ENCODE results near the gene HLA-DOA.

DNA sequence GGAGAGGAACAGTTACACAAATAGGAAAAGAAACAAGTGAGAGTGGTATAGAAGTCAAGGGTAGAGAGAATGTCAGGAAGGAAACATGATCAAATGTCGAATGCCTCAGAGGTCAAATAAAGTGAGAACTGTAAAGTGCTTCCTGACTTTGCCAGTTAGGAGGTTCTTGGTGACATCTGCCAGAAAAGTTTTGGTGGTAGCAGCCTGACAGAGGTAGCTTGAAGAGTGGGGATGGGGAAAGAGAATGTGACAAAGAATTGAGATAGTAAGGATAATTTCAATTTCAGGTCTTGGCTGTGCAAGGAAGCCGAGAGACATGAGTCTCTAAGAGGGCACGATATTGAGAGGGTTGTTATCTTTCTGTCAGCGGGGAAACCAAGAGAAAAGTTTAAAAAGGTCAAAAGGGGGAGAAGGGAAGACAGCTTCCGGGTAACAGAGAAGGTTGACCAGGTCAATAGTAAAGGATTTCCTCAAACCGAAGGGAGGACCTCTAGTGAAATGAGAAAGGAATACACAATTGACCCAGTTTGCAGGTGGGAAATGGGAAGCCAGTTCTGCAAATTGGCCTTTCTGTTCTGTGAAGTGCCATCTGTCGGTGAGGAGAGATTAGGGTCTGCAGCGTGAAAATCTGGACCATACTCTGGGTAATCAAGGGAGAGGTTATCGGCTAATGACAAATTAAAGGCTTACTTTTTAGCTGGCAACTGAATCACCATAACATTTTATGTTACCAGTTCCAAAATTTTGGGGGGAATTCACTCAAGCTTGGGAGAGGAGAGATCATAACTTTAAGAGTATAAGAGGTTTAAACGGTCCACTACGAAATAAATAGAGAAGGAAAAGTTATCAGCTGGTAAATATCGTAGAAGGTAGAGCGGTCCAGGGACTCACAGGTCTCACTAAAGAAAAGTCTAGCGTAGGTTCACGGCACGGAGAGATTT lies 42.0 kb downstream of the HLA-DOA start:
- TF ChIP-seq, protein P1, sequence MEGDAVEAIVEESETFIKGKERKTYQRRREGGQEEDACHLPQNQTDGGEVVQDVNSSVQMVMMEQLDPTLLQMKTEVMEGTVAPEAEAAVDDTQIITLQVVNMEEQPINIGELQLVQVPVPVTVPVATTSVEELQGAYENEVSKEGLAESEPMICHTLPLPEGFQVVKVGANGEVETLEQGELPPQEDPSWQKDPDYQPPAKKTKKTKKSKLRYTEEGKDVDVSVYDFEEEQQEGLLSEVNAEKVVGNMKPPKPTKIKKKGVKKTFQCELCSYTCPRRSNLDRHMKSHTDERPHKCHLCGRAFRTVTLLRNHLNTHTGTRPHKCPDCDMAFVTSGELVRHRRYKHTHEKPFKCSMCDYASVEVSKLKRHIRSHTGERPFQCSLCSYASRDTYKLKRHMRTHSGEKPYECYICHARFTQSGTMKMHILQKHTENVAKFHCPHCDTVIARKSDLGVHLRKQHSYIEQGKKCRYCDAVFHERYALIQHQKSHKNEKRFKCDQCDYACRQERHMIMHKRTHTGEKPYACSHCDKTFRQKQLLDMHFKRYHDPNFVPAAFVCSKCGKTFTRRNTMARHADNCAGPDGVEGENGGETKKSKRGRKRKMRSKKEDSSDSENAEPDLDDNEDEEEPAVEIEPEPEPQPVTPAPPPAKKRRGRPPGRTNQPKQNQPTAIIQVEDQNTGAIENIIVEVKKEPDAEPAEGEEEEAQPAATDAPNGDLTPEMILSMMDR (IDR thresholded peaks at IDR 0.05), result peak; percentile 59
- no peak for TF ChIP-seq EZH2 (IDR thresholded peaks at IDR 0.05)
- no peak for TF ChIP-seq EZH2phosphoT487 (IDR thresholded peaks at IDR 0.05)

All from neural progenitor cell (in vitro differentiated cells).